Karpas-422 (cell line): ENCODE measurements around the gene DBNDD1. TPM values are rescaled to one million over a fixed set of nuclear protein-coding genes. Genes with fewer than 3 reads are reported as not detected.
A peak's percentile ranks its signal among the peaks of the same experiment; 100 is the strongest.

Experiments used
- DNase-seq: peaks from one replicate; pipeline ENCODE4 v3.0.0-alpha.2; 2015
- H2AFZ ChIP-seq: fragments of 200-600 bp; sonication (generic); 2 replicates; pipeline ENCODE4 v1.6.1; 2014; ENCODE audit warnings: antibody characterized with exemption, low read length, mixed read lengths
- H3K27ac ChIP-seq: fragments of 200-600 bp; sonication (generic); 2 replicates; pipeline ENCODE4 v1.5.1; 2014; ENCODE audit warnings: mild to moderate bottlenecking, low read length, moderate library complexity
- H3K27me3 ChIP-seq: fragments of 200-600 bp; sonication (generic); 2 replicates; pipeline ENCODE4 v1.6.1; 2014; ENCODE audit warnings: low read length, mixed read lengths
- H3K36me3 ChIP-seq: fragments of 200-600 bp; sonication (generic); 2 replicates; pipeline ENCODE4 v1.6.1; 2014; ENCODE audit warnings: low read length, mixed read lengths; ENCODE audit not compliant: insufficient read depth
- H3K4me1 ChIP-seq: fragments of 200-600 bp; sonication (generic); 2 replicates; pipeline ENCODE4 v1.6.1; 2014; ENCODE audit warnings: mild to moderate bottlenecking, low read length, mixed read lengths
- H3K4me2 ChIP-seq: fragments of 200-600 bp; sonication (generic); 2 replicates; pipeline ENCODE4 v1.6.1; 2014; ENCODE audit warnings: low read length, low read depth, mild to moderate bottlenecking; ENCODE audit not compliant: poor library complexity, severe bottlenecking
- H3K4me3 ChIP-seq: fragments of 200-600 bp; sonication (generic); 2 replicates; pipeline ENCODE4 v1.5.1; 2014; ENCODE audit warnings: mild to moderate bottlenecking, antibody characterized with exemption, low read length, mixed read lengths
- H3K79me2 ChIP-seq: fragments of 200-600 bp; sonication (generic); 2 replicates; pipeline ENCODE4 v1.6.1; 2014; ENCODE audit warnings: mild to moderate bottlenecking, low read length, mixed read lengths
- H3K9ac ChIP-seq: fragments of 200-600 bp; sonication (generic); 2 replicates; pipeline ENCODE4 v1.6.0; 2014; ENCODE audit warnings: low read length
- H3K9me2 ChIP-seq: fragments of 200-600 bp; sonication (generic), shearing (Covaris generic); replicated peaks from 2 replicates; pipeline ENCODE4 v1.6.0; 2014; ENCODE audit warnings: mild to moderate bottlenecking, low read length, moderate library complexity; ENCODE audit not compliant: insufficient read depth
- H3K9me3 ChIP-seq: fragments of 300-700, 200-600 bp; sonication (generic); 2 replicates; pipeline ENCODE4 v1.6.1; 2014; ENCODE audit warnings: low read length, mixed read lengths
- H4K20me1 ChIP-seq: fragments of 200-600 bp; sonication (generic); 2 replicates; pipeline ENCODE4 v1.6.1; 2014; ENCODE audit warnings: mild to moderate bottlenecking, antibody characterized with exemption, low read length, low read depth; ENCODE audit not compliant: insufficient read depth
- total RNA-seq: library from RNA; depleted of rRNA; stranded (reverse); fragments of >200 nt; shearing (Covaris generic); gene quantifications from 2 replicates; pipeline ENCODE4 v1.2.3, GENCODE V29; 2014; ENCODE audit warnings: low replicate concordance

DBNDD1 gene
- total RNA-seq, 1 experiment from 2014 or later: not detected

- Histone ChIP-seq H3K4me1 (peaks cover 11% of the 10 kb centered on the region), H3K79me2 (no peaks in the 10 kb centered on the region), H3K4me3 (no peak overlapping the region), H3K4me2 (no peak overlapping the region), H3K27ac (no peak overlapping the region), H4K20me1 (peaks cover 14% of the 10 kb centered on the region; the same call in 1 of the 2 replicates), H3K9ac (no peak overlapping the region), H3K36me3 (no peaks in the 10 kb centered on the region), H3K27me3 (no peaks in the 10 kb centered on the region), H2AFZ (no peak overlapping the region), H3K9me3 (no peaks in the 10 kb centered on the region), H3K9me2 (no peaks in the 10 kb centered on the region)
- no peak for DNase-seq
Observed at GRCh38 chr16:90022209-90023077, 3.2 kb upstream of the DBNDD1 start.

- Histone ChIP-seq H3K4me1 (peaks cover 11% of the 10 kb centered on the region), H3K27me3 (no peaks in the 10 kb centered on the region), H3K27ac (no peak overlapping the region), H3K9me3 (no peaks in the 10 kb centered on the region), H3K36me3 (no peaks in the 10 kb centered on the region), H3K4me3 (no peak overlapping the region), H3K9me2 (no peaks in the 10 kb centered on the region), H3K9ac (no peak overlapping the region), H4K20me1 (peaks cover 14% of the 10 kb centered on the region; the same call in 1 of the 2 replicates), H3K79me2 (no peaks in the 10 kb centered on the region), H2AFZ (no peak overlapping the region), H3K4me2 (no peak overlapping the region)
- no peak for DNase-seq
Observed at GRCh38 chr16:90020838-90021382, 1.7 kb upstream of the DBNDD1 start.

GRCh38 chr16:90020260-90020837, 1.1 kb upstream of the DBNDD1 start:
- Histone ChIP-seq H3K4me1 (peaks cover 11% of the 10 kb centered on the region), H3K4me3 (no peak overlapping the region), H3K36me3 (no peaks in the 10 kb centered on the region), H3K79me2 (no peaks in the 10 kb centered on the region), H3K9ac (no peak overlapping the region), H2AFZ (no peak overlapping the region), H3K27me3 (no peaks in the 10 kb centered on the region), H3K9me3 (no peaks in the 10 kb centered on the region), H3K4me2 (no peak overlapping the region), H4K20me1 (peaks cover 15% of the 10 kb centered on the region; the same call in 1 of the 2 replicates), H3K27ac (no peak overlapping the region), H3K9me2 (no peaks in the 10 kb centered on the region)
- no peak for DNase-seq

- H3K27me3 ChIP-seq: no peaks in the 10 kb centered on the region
- no peaks in the 10 kb centered on the region for H3K79me2 ChIP-seq
- H4K20me1 ChIP-seq: peaks cover 19% of the 10 kb centered on the region; the same call in 1 of the 2 replicates
- 0 out of 2 replicates have a peak overlapping the region, but pooled peaks have one; percentile 47 for H3K9ac ChIP-seq
- peak overlapping the region; percentile 54; the same call in 1 of the 2 replicates for H3K4me3 ChIP-seq
- H3K9me3 ChIP-seq: no peaks in the 10 kb centered on the region
- H3K4me2 ChIP-seq: peak overlapping the region; percentile 66
- peak; percentile 68 for DNase-seq
- no peak overlapping the region for H2AFZ ChIP-seq
- H3K9me2 ChIP-seq: no peaks in the 10 kb centered on the region
- no peaks in the 10 kb centered on the region for H3K36me3 ChIP-seq
- no peak overlapping the region for H3K27ac ChIP-seq
- peaks cover 11% of the 10 kb centered on the region for H3K4me1 ChIP-seq
Observed at GRCh38 chr16:90019543-90020259, 445 bp upstream of the DBNDD1 start.

DNA sequence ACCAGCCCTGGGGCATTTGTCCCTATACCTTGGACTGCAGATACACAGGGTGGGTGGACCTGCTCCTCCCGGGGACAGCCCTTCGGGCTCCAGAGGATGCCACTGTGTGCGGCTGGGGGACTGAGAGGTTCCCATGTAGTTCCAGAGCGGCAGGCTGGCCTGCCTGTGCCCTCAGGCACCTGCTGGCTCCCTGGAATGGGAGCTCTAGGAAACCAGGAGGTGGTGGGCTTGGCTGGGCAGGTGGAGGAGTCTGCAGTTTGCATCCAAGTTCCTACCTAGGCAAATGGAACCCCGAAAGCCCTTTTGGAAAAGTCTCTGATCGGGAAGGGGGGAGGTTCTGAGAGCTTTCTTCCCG, 982 bp downstream of the DBNDD1 start:
- Histone ChIP-seq H3K4me3 (no peak overlapping the region), H2AFZ (no peak overlapping the region)

GRCh38 chr16:90016339-90016950, 2.8 kb downstream of the DBNDD1 start:
- no peak for DNase-seq
- Histone ChIP-seq H3K9me3 (no peaks in the 10 kb centered on the region), H2AFZ (no peak overlapping the region), H3K27ac (no peak overlapping the region), H3K4me3 (no peak overlapping the region), H4K20me1 (peaks cover 21% of the 10 kb centered on the region), H3K9ac (no peak overlapping the region), H3K79me2 (no peaks in the 10 kb centered on the region), H3K36me3 (no peaks in the 10 kb centered on the region), H3K27me3 (no peaks in the 10 kb centered on the region), H3K9me2 (no peaks in the 10 kb centered on the region), H3K4me2 (no peak overlapping the region), H3K4me1 (peaks cover 14% of the 10 kb centered on the region)

More for the DNA sequence above, 982 bp downstream of the DBNDD1 start:
- Histone ChIP-seq H3K4me1 (peaks cover 12% of the 10 kb centered on the region), H3K79me2 (no peaks in the 10 kb centered on the region), H3K27me3 (no peaks in the 10 kb centered on the region), H3K9me3 (no peaks in the 10 kb centered on the region), H3K36me3 (no peaks in the 10 kb centered on the region), H4K20me1 (peaks cover 19% of the 10 kb centered on the region; the same call in 1 of the 2 replicates), H3K9me2 (no peaks in the 10 kb centered on the region), H3K4me2 (no peak overlapping the region), H3K9ac (no peak overlapping the region), H3K27ac (no peak overlapping the region)
- no peak for DNase-seq

DNA sequence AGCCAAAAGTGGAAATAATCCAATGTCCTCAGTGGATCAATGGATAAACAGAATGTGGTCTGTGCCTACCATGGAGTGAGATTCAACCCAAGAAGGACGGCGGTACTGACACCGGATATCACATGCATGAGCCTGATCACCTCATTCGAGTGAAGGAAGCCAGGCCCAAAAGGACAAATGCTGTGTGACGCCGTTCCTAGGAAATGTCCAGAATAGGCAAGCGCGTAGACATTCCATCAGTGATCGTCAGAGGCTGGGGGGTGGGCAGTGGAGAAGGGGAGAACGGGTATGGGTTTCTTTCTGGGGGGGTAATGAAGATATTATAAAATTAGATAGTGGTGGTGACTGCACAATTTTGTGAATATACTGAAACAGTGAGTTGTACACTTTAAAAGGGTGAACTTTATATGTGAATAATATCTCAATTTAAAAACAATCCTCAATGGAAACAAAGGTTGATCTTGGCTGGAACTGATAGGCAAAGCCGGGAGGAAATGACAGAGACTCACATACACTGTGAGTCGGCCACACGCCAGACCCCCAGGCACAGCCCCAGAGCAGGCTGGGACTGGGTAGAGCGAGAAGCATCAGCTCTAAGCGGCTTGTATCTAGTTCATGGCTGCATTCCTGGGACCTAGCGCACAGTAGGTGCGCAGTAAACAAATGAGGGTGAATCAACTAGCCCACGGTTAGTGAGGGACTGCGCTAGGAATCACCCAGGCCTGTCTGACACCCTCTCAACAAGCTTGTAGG, 3.5 kb downstream of the DBNDD1 start:
- Histone ChIP-seq H3K4me3 (no peak overlapping the region), H3K4me1 (peaks cover 14% of the 10 kb centered on the region), H3K9ac (no peak overlapping the region), H3K9me3 (no peaks in the 10 kb centered on the region), H3K79me2 (no peaks in the 10 kb centered on the region), H3K9me2 (no peaks in the 10 kb centered on the region), H3K27ac (no peak overlapping the region), H2AFZ (no peak overlapping the region), H3K27me3 (no peaks in the 10 kb centered on the region), H3K36me3 (no peaks in the 10 kb centered on the region), H4K20me1 (peaks cover 19% of the 10 kb centered on the region), H3K4me2 (no peak overlapping the region)
- DNase-seq: no peak
